HG03025 (cell line): Measurements from ENCODE around the gene PI16.

ENCODE experiments used
- ATAC-seq: cut with Tn5 transposase; IDR thresholded peaks from one replicate; pipeline ENCODE4 v1.9.1; 2021; ENCODE audit warnings: mild to moderate bottlenecking, moderate library complexity; ENCODE audit not compliant: unreplicated experiment, low FRiP score

Gene PI16

GRCh38 chr6:36970892-36971842 lies 16.6 kb downstream of the PI16 start:
- no peak for ATAC-seq

- no peak for ATAC-seq
Observed at GRCh38 chr6:36971921-36972673, 17.6 kb downstream of the PI16 start.

- ATAC-seq, result no peak
Observed at GRCh38 chr6:36973190-36973589, 18.7 kb downstream of the PI16 start.

GRCh38 chr6:36973647-36974046 lies 19.1 kb downstream of the PI16 start:
- no peak for ATAC-seq

- no peak for ATAC-seq
Observed at GRCh38 chr6:36975231-36976006, 20.9 kb downstream of the PI16 start.

- no peak for ATAC-seq
Observed at GRCh38 chr6:36976007-36976264, 21.4 kb downstream of the PI16 start.

- no peak for ATAC-seq
Observed at GRCh38 chr6:36976509-36976908, 22.0 kb downstream of the PI16 start.

- ATAC-seq, result no peak
Observed at GRCh38 chr6:36976931-36977330, 22.4 kb downstream of the PI16 start.

GRCh38 chr6:36977470-36977941 lies 23.0 kb downstream of the PI16 start:
- ATAC-seq, result no peak

- no peak for ATAC-seq
Observed at GRCh38 chr6:36978421-36979346, 24.1 kb downstream of the PI16 start.

- no peak for ATAC-seq
Observed at GRCh38 chr6:36979347-36979742, 24.8 kb downstream of the PI16 start.

GRCh38 chr6:36980129-36980528 lies 25.6 kb downstream of the PI16 start:
- ATAC-seq, result no peak

GRCh38 chr6:36980876-36981619 lies 26.5 kb downstream of the PI16 start:
- no peak for ATAC-seq

- no peak for ATAC-seq
Observed at GRCh38 chr6:36983538-36983937, 29.0 kb downstream of the PI16 start.

GRCh38 chr6:36984581-36985416 lies 30.3 kb downstream of the PI16 start:
- ATAC-seq, result no peak

- no peak for ATAC-seq
Observed at GRCh38 chr6:36985417-36985807, 30.9 kb downstream of the PI16 start.

GRCh38 chr6:36985808-36986703 lies 31.5 kb downstream of the PI16 start, which contains the start of gene MTCH1:
TSS of gene MTCH1 (minus strand) at chr6:36986196. CDS start at chr6:36986173, 23 bp downstream.
- peak; percentile 79 for ATAC-seq
